Tibial artery (tissue), 4 donors: ENCODE measurements around the gene ELOVL6.

ENCODE experiments used
- DNase-seq, 2 donors: peaks; one replicate each; pipeline ENCODE4 v3.0.0-alpha.2; 2019
- H3K27ac ChIP-seq, 2 donors: fragments of 200-600 bp; sonication (generic) in 1 of 2; 1 replicate in 1 of 2; 2 replicates in 1 of 2; pipeline ENCODE4 v1.5.1; 2018 to 2019; ENCODE audit warnings: mild to moderate bottlenecking in 1 of 2
- H3K27me3 ChIP-seq, 2 donors: fragments of 200-600 bp; sonication (generic) in 1 of 2; one replicate each; pipeline versions ENCODE4 v1.5.1 to v1.6.0; 2016 to 2019
- H3K36me3 ChIP-seq, 3 donors: fragments of 200-600 bp; sonication (generic) in 2 of 3; one replicate each; pipeline ENCODE4 v1.5.1; 2016 to 2019; ENCODE audit warnings: mild to moderate bottlenecking in 2 of 3
- H3K4me1 ChIP-seq, 4 donors: fragments of 200-600 bp; sonication (generic) in 2 of 4; 1 replicate in 3 of 4; 2 replicates in 1 of 4; pipeline ENCODE4 v1.5.1; 2016 to 2019
- H3K4me3 ChIP-seq, 2 donors: fragments of 200-600 bp; sonication (generic) in 1 of 2; 1 replicate in 1 of 2; 2 replicates in 1 of 2; pipeline ENCODE4 v1.5.1; 2018 to 2019; ENCODE audit warnings: mild to moderate bottlenecking in 2 of 2
- H3K9me3 ChIP-seq, 3 donors: fragments of 200-600 bp; sonication (generic) in 1 of 3; one replicate each; pipeline ENCODE4 v1.5.1; 2016 to 2019
- intact Hi-C: fragments of 100-400 bp; cut with DNase I; formaldehyde crosslinking; loops from one replicate; pipeline ENCODE4 v1.15.0; 2023; ENCODE audit warnings: low total_unique reads
- TF ChIP-seq, protein P1 (sequence below), 2 experiments: fragments of 200-600 bp in 1 of 2; fragments of 450-650 bp in 1 of 2; IDR thresholded peaks; one replicate each; pipeline ENCODE4 v1.5.1; 2017 to 2019; ENCODE audit warnings: antibody characterized with exemption in 2 of 2, mild to moderate bottlenecking in 1 of 2, moderate library complexity in 1 of 2

The ELOVL6 gene

DNA sequence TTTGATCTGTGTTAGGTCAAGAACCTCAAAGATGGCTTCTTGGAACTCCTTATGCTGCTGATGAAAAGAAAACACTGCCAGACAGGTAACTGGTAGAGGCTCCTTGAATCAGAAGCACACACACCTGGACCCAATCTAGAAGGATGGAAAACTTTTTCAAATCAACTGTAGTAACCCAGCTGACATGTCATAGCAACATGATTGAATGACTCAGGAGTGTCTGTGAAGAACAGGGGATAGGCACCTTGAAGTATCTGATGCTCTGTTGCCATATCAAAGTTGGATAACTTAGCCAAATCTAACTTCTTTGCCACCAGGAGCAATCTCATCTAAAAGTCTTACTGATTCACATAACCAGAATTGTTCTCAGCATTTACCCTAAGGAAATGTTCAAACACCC lies 98.8 kb downstream of the ELOVL6 start:
- TF ChIP-seq, protein P1, sequence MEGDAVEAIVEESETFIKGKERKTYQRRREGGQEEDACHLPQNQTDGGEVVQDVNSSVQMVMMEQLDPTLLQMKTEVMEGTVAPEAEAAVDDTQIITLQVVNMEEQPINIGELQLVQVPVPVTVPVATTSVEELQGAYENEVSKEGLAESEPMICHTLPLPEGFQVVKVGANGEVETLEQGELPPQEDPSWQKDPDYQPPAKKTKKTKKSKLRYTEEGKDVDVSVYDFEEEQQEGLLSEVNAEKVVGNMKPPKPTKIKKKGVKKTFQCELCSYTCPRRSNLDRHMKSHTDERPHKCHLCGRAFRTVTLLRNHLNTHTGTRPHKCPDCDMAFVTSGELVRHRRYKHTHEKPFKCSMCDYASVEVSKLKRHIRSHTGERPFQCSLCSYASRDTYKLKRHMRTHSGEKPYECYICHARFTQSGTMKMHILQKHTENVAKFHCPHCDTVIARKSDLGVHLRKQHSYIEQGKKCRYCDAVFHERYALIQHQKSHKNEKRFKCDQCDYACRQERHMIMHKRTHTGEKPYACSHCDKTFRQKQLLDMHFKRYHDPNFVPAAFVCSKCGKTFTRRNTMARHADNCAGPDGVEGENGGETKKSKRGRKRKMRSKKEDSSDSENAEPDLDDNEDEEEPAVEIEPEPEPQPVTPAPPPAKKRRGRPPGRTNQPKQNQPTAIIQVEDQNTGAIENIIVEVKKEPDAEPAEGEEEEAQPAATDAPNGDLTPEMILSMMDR (IDR thresholded peaks at IDR 0.05) = no peak
- Histone ChIP-seq H3K27me3 (no peaks in the 10 kb centered on the region), H3K36me3 (no peaks in the 10 kb centered on the region), H3K9me3 (no peaks in the 10 kb centered on the region), H3K27ac (no peak overlapping the region), H3K4me3 (no peak overlapping the region), H3K4me1 (no peaks in the 10 kb centered on the region)
- DNase-seq = no peak
- intact Hi-C loops = no loop called here

DNA sequence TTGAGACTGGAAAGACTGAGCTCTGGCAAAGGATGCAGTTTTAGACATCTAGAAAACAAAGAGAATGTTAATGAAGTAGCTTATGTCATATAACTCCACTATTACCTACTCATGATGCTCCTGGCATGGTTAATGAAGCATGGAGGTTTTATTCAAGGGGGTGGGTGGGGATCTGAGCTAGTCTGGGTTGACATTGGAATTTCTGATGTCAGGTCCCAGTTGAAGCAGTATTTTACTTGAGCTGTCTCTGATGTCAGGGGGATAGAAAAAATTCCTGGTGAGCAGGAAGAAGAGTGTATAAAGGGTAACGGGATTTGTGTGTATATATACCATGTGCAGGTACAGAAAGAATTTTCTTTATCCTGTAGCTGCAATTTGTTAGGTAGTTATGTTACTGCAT lies 102.0 kb downstream of the ELOVL6 start:
- TF ChIP-seq, protein P1 (IDR thresholded peaks at IDR 0.05) = no peak
- no peaks in the 10 kb centered on the region for H3K4me1 ChIP-seq
- no peaks in the 10 kb centered on the region for H3K36me3 ChIP-seq
- no peaks in the 10 kb centered on the region for H3K27me3 ChIP-seq
- H3K9me3 ChIP-seq = no peaks in the 10 kb centered on the region
- DNase-seq = no peak
- H3K27ac ChIP-seq = no peak overlapping the region
- H3K4me3 ChIP-seq = no peak overlapping the region
- intact Hi-C loops = no loop called here

DNA sequence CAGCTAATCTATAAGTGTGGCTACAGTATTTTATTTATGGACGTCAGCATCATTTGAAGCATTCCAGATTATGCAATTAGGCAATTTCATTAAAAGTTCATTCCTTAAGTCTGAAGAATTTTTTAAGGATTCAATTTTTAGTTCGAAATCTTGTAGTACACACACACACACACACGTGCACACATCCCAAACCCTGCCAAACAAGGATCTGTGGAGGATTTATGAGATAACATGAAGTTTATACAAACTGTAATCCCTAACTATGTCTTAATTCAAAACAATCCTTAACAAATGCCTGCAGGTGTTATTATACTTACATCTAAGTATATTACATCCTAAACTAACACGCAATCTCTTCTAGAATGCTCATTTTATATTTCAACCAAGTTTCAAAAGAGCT lies 105.8 kb downstream of the ELOVL6 start:
- Histone ChIP-seq H3K27me3 (no peaks in the 10 kb centered on the region), H3K36me3 (no peaks in the 10 kb centered on the region), H3K4me3 (no peak overlapping the region), H3K27ac (no peak overlapping the region), H3K9me3 (no peaks in the 10 kb centered on the region), H3K4me1 (peaks cover 0 to under 1% (median 0%) of the 10 kb centered on the region in 4 donors)
- TF ChIP-seq, protein P1 (IDR thresholded peaks at IDR 0.05) = no peak
- DNase-seq = no peak
- intact Hi-C loops = no loop called here

DNA sequence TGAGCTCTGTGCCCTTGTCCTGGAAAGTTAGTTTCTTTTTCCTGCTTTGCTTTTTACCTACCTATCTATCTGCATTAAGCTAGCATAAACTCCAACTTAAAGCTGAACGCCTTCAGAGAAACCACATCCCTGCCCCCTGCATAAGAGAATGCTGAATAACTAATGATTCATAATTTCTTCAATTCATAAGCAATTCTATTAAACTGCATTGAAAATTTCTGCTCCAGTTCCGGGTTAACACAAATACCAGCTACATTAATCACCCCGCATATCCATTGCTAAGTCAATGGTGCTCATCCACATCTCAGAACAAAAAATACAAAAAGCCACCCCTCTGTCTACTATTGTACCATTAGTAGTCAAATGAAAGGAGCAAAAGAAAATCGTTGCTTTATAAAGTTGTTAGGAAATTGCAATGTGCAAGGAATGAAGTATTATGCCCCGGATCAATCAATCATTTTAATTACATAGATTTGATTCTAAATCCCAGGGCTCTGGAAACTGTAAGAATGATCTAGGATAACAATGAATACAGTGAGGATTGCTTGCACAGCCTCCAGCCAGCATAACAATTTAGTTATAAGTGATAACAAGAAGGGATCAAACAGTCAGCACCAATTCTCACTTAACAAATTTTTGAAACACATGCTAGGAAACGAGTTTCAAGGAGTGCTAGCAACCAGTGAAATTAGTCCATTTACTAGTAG lies 106.8 kb downstream of the ELOVL6 start:
- Histone ChIP-seq H3K27me3 (no peaks in the 10 kb centered on the region), H3K4me3 (no peak overlapping the region), H3K4me1 (peaks cover 0 to 10% (median 1%) of the 10 kb centered on the region in 4 donors), H3K27ac (no peak overlapping the region), H3K9me3 (no peaks in the 10 kb centered on the region), H3K36me3 (no peaks in the 10 kb centered on the region)
- intact Hi-C loops = no loop called here
- no peak for DNase-seq
- TF ChIP-seq, protein P1 (IDR thresholded peaks at IDR 0.05) = no peak

DNA sequence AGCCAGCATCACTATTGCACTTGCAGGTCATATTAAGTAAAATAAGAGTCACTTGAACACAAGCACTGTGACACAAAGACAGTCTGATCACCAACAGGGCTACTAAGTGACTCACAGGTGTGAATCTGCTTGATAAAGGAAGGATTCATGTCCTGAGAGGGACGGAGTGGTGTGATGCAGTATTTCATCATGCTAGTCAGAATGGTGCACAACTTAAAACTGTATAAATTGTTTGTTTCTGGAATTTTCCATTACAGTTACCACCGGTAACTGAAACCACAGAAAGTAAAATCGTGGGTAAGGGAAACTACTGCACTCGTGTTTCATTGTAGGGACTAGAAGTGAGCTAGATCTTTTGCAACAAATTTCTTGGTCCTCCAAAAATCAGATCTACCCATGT lies 109.7 kb downstream of the ELOVL6 start:
- H3K27me3 ChIP-seq = no peaks in the 10 kb centered on the region
- H3K4me3 ChIP-seq = no peak overlapping the region
- no peak for DNase-seq
- no peak overlapping the region for H3K27ac ChIP-seq
- H3K9me3 ChIP-seq = no peaks in the 10 kb centered on the region
- peaks cover 0 to 10% (median 1%) of the 10 kb centered on the region in 4 donors for H3K4me1 ChIP-seq
- H3K36me3 ChIP-seq = no peaks in the 10 kb centered on the region
- intact Hi-C loops = no loop called here
- TF ChIP-seq, protein P1 (IDR thresholded peaks at IDR 0.05) = no peak
